Endothelial cell of umbilical vein (primary cell): ENCODE data around the gene KIAA0753. TPM values are rescaled to one million over a fixed set of nuclear protein-coding genes. Genes with fewer than 3 reads are reported as not detected.
"Not testable (repeated sequence)": the region's sequence is repeated elsewhere in the genome, so short reads cannot be mapped to it uniquely, and the experiment has no call there.

Experiments
- BruUV-seq: library from RNA; stranded (reverse); fragments of 400-500 nt; replicated peaks from 2 replicates; lab custom pipeline; 2021; lab: Mats Ljungman, UMichigan
- CTCF ChIA-PET: fragments of 300-600, 350-600 bp; sonication (Branson Sonifier 250); formaldehyde crosslinking; loops from one replicate; lab custom pipeline; 2021; ENCODE audit warnings: antibody characterized with exemption, inconsistent platforms; lab: Charles Lee
- POLR2A ChIA-PET: fragments of 300-600, 350-600 bp; sonication (Branson Sonifier 250); formaldehyde crosslinking; loops from one replicate; lab custom pipeline; 2021; ENCODE audit warnings: antibody characterized with exemption, inconsistent platforms; lab: Charles Lee
- DNase-seq: peaks from one replicate; pipeline ENCODE4 v3.0.0-alpha.2; 2011; ENCODE audit warnings: low read depth, low spot score
- FAIRE-seq: peaks from 2 replicates; lab custom pipeline; 2011; peaks lifted over from hg19 to GRCh38; lab: Jason Lieb, UNC
- H2AFZ ChIP-seq: 2 replicates; pipeline ENCODE4 v1.6.0; 2012; ENCODE audit warnings: low read depth, low read length, control low read depth, inconsistent platforms
- H3K27ac ChIP-seq: 2 replicates; pipeline ENCODE4 v1.5.1; 2011; ENCODE audit warnings: low read depth, mild to moderate bottlenecking, control low read depth, low read length, moderate library complexity; ENCODE audit not compliant: insufficient read depth
- H3K27me3 ChIP-seq, 2 experiments: 2 replicates each; pipeline versions ENCODE4 v1.6.0 to v1.6.1; 2011; ENCODE audit warnings: low read length in 2 of 2, mixed read lengths in 1 of 2; ENCODE audit not compliant: control insufficient read depth in 2 of 2, insufficient read depth in 2 of 2
- H3K36me3 ChIP-seq, 2 experiments: 2 replicates in 1 of 2; 3 replicates in 1 of 2; pipeline ENCODE4 v1.5.1; 2011; ENCODE audit warnings: low read length in 2 of 2, mild to moderate bottlenecking in 1 of 2, moderate library complexity in 1 of 2; ENCODE audit not compliant: control insufficient read depth in 2 of 2, insufficient read depth in 2 of 2; ENCODE audit errors: extremely low read depth in 1 of 2
- H3K4me1 ChIP-seq: 3 replicates; pipeline ENCODE4 v1.5.1; 2011; ENCODE audit warnings: mild to moderate bottlenecking, low read length; ENCODE audit not compliant: control insufficient read depth, insufficient read depth; ENCODE audit errors: extremely low read depth
- H3K4me2 ChIP-seq: 2 replicates; pipeline ENCODE4 v1.6.1; 2011; ENCODE audit warnings: low read length, control low read depth, mixed read lengths; ENCODE audit not compliant: insufficient read depth
- H3K4me3 ChIP-seq, 3 experiments: fragments of 200-600 bp in 1 of 3; sonication (generic), shearing (Covaris generic) in 1 of 3; replicated peaks in 1 of 3; 2 replicates each; pipeline ENCODE4 v1.5.1; 2011 to 2016; ENCODE audit warnings: control low read depth in 3 of 3, low read length in 3 of 3, mild to moderate bottlenecking in 2 of 3, inconsistent platforms in 1 of 3, low read depth in 1 of 3, moderate library complexity in 1 of 3; ENCODE audit not compliant: insufficient read depth in 1 of 3
- H3K79me2 ChIP-seq: 2 replicates; pipeline ENCODE4 v1.6.0; 2012; ENCODE audit warnings: low read length, inconsistent platforms; ENCODE audit not compliant: control insufficient read depth, insufficient read depth
- H3K9ac ChIP-seq: replicated peaks from 2 replicates; pipeline ENCODE3; 2011; ENCODE audit warnings: low read length, control low read depth; ENCODE audit not compliant: insufficient read depth; ENCODE audit errors: extremely low read depth
- H3K9me1 ChIP-seq: replicated peaks from 3 replicates; pipeline ENCODE4 v1.6.0; 2011; ENCODE audit warnings: mild to moderate bottlenecking, low read length; ENCODE audit not compliant: control insufficient read depth, insufficient read depth; ENCODE audit errors: extremely low read depth
- H3K9me3 ChIP-seq: replicated peaks from 2 replicates; pipeline ENCODE4 v1.5.1; 2012; ENCODE audit warnings: low read length, inconsistent platforms; ENCODE audit not compliant: control insufficient read depth, insufficient read depth
- H4K20me1 ChIP-seq: replicated peaks from 2 replicates; pipeline ENCODE3; 2011; ENCODE audit warnings: mild to moderate bottlenecking, low read length; ENCODE audit not compliant: control insufficient read depth, insufficient read depth; ENCODE audit errors: extremely low read depth
- EZH2 ChIP-seq: IDR thresholded peaks from 2 replicates; pipeline ENCODE4 v1.6.1; 2012; ENCODE audit warnings: borderline replicate concordance, low read depth, mild to moderate bottlenecking, moderate library complexity, low read length, inconsistent platforms; ENCODE audit not compliant: severe bottlenecking
- FOS ChIP-seq: IDR thresholded peaks from 2 replicates; pipeline ENCODE4 v1.6.1; 2011; ENCODE audit warnings: mild to moderate bottlenecking, low read length, moderate library complexity, borderline replicate concordance; ENCODE audit not compliant: insufficient read depth
- GATA2 ChIP-seq: IDR thresholded peaks from 2 replicates; pipeline ENCODE4 v1.7.0; 2011; ENCODE audit warnings: low read depth, mild to moderate bottlenecking, moderate library complexity, mixed read lengths, low read length; ENCODE audit not compliant: insufficient read length, insufficient read depth
- JUN ChIP-seq: IDR thresholded peaks from 2 replicates; pipeline ENCODE4 v1.6.1; 2011; ENCODE audit warnings: borderline replicate concordance, low read depth; ENCODE audit not compliant: insufficient read length, insufficient read depth
- MYC ChIP-seq: IDR thresholded peaks from one replicate; pipeline ENCODE4 v1.6.1; 2011; ENCODE audit warnings: mild to moderate bottlenecking, low read depth, low read length
- POLR2A ChIP-seq: IDR thresholded peaks from 2 replicates; pipeline ENCODE4 v1.6.1; 2012; ENCODE audit warnings: low read depth, mild to moderate bottlenecking, control low read depth, low read length
- POLR2AphosphoS5 ChIP-seq: IDR thresholded peaks from 2 replicates; pipeline ENCODE4 v1.6.1; 2012; ENCODE audit warnings: low read depth, mild to moderate bottlenecking, control low read depth, low read length, moderate library complexity; ENCODE audit not compliant: insufficient read depth
- dilution Hi-C: fragments of 300-500 bp; cut with MboI; formaldehyde crosslinking; loops from one replicate; pipeline ENCODE4 v1.15.0; 2019; ENCODE audit warnings: low sequenced_read_pairs; ENCODE audit not compliant: extremely low pct_ligation_motif_present
- intact Hi-C: fragments of 100-400 bp; cut with micrococcal nuclease; formaldehyde crosslinking; loops from one replicate; pipeline ENCODE4 v1.10.0; 2022
- polyA plus RNA-seq, 4 experiments: library from polyadenylated mRNA; depleted of rRNA in 3 of 4; stranded (reverse) in 3 of 4; unstranded in 1 of 4; fragments of >200 nt; gene quantifications; 2 replicates each; pipeline versions ENCODE4 v1.2.1 to v1.2.3, GENCODE V29; 2011 to 2012; ENCODE audit warnings: missing spikeins in 1 of 4
- total RNA-seq: library from RNA; stranded (reverse); gene quantifications from 2 replicates; pipeline ENCODE4 v1.2.3, GENCODE V29; 2021
- TF ChIP-seq, protein P1 (sequence below): IDR thresholded peaks from 2 replicates; pipeline ENCODE4 v1.6.1; 2011; ENCODE audit not compliant: insufficient read depth, insufficient read length
- TF ChIP-seq, protein P2 (sequence below), 2 donors: IDR thresholded peaks; 1 replicate in 1 of 2; 2 replicates in 1 of 2; pipeline ENCODE4 v1.5.1; 2011; ENCODE audit warnings: low read length in 2 of 2, mild to moderate bottlenecking in 2 of 2, moderate library complexity in 2 of 2, control low read depth in 1 of 2, inconsistent platforms in 1 of 2, low read depth in 1 of 2; ENCODE audit not compliant: insufficient read depth in 1 of 2; ENCODE audit errors: extremely low read depth in 1 of 2

KIAA0753 gene
- total and polyA plus RNA-seq, 2 donors (not counting 3 experiments of a cell fraction or from before 2014, with no cell fraction given) = 5.3 to 23.9 TPM

DNA sequence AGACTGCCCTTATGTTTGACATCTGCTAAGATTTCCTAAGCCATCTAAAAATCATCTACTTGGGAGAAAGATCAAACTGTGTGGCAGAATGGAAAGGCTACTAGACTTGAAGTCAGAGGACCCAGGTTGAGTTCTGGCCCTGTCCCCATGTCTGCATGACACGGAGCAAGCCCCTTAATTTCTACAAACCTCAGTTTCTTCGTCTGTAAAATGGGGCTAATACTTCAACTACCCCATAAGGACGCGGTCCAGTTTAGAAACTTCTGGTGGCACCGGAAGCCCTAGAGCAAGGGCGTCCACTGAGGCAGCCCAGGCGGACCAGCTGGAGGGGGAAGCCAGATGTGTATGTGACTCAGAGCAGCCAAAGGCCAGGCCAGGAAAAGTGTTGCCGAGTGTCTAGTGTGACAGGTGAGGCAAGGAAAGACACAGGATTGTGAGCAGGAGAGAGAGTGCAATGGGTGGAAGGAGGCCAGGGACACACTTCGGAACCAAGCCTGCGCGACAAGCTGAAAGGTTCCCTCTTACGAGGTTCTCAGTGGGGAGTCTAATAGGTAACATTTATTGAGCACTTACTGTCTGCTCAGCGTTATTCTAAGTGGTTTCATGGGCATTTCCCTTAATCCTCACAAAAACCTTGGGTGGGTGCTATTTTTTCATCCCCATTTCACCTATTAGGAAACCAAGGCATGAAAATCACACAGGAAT lies 66.4 kb downstream of the KIAA0753 start:
- FAIRE-seq (no peak), DNase-seq (no peak)
- TF ChIP-seq FOS (no peak), JUN (no peak), EZH2 (no peak), POLR2AphosphoS5 (no peak), POLR2A (no peak), MYC (no peak), GATA2 (no peak)
- TF ChIP-seq, protein P1, sequence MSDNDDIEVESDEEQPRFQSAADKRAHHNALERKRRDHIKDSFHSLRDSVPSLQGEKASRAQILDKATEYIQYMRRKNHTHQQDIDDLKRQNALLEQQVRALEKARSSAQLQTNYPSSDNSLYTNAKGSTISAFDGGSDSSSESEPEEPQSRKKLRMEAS = no peak
- TF ChIP-seq, protein P2, sequence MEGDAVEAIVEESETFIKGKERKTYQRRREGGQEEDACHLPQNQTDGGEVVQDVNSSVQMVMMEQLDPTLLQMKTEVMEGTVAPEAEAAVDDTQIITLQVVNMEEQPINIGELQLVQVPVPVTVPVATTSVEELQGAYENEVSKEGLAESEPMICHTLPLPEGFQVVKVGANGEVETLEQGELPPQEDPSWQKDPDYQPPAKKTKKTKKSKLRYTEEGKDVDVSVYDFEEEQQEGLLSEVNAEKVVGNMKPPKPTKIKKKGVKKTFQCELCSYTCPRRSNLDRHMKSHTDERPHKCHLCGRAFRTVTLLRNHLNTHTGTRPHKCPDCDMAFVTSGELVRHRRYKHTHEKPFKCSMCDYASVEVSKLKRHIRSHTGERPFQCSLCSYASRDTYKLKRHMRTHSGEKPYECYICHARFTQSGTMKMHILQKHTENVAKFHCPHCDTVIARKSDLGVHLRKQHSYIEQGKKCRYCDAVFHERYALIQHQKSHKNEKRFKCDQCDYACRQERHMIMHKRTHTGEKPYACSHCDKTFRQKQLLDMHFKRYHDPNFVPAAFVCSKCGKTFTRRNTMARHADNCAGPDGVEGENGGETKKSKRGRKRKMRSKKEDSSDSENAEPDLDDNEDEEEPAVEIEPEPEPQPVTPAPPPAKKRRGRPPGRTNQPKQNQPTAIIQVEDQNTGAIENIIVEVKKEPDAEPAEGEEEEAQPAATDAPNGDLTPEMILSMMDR (IDR thresholded peaks at IDR 0.05; ENCODE audit: extremely low read depth in 1 of 2, insufficient read depth in 1 of 2, low read depth in 1 of 2, low read length in 2 of 2) = no peak
- no peaks in the 10 kb centered on the region for H4K20me1 ChIP-seq
- H3K9ac ChIP-seq = no peak overlapping the region
- no peak overlapping the region for H3K4me3 ChIP-seq
- intact Hi-C loops = no loop called here
- peaks cover 2 to 3% of the 10 kb centered on the region in 2 experiments for H3K36me3 ChIP-seq
- H3K27me3 ChIP-seq = no peaks in the 10 kb centered on the region
- H3K4me2 ChIP-seq = no peak overlapping the region
- H3K27ac ChIP-seq = no peak overlapping the region
- dilution Hi-C loops = no loop called here
- H3K9me1 ChIP-seq = no peaks in the 10 kb centered on the region
- no TSS peak for BruUV-seq
- no peak overlapping the region for H2AFZ ChIP-seq
- H3K4me1 ChIP-seq = peaks cover 14% of the 10 kb centered on the region
- H3K9me3 ChIP-seq = no peaks in the 10 kb centered on the region
- ChIA-PET CTCF (interaction anchor here (1.0 to 5.9 kb wide), 7 partner anchors 8 to 101 kb away, joined by 3 to 77 read pairs (median 3); no protein-coding TSS in a partner anchor), POLR2A (no interaction called here)
- H3K79me2 ChIP-seq = no peaks in the 10 kb centered on the region

DNA sequence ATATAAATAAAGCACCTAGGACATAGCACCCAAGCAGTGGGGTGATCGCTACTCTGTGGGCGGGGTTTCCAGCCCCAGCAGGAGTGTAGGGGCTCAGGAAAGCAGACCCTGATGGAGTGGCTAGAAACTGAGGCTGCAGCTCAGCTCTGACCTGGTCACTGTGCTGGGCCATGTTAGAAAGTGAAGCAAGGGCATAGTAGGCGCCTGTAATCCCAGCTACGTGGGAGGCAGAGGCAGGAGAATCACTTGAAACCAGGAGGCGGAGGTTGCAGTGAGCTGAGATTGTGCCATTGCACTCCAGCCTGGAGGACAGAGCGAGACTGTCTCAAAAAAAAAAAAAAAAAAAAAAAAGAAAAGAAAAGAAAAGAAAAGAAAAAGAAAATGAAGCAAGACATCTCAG lies 67.0 kb downstream of the KIAA0753 start:
- H3K79me2 ChIP-seq, intact Hi-C loops, H3K4me3 ChIP-seq, FAIRE-seq, dilution Hi-C loops, H3K4me2 ChIP-seq, BruUV-seq, H3K36me3 ChIP-seq, H3K27ac ChIP-seq, H3K9me1 ChIP-seq, H3K9me3 ChIP-seq, H3K27me3 ChIP-seq, H2AFZ ChIP-seq, POLR2A ChIA-PET, DNase-seq, H4K20me1 ChIP-seq, H3K9ac ChIP-seq: not testable (repeated sequence)
- H3K4me1 ChIP-seq = peaks cover 14% of the 10 kb centered on the region
- CTCF ChIA-PET = interaction anchor here (5.9 kb wide), 1 partner anchor 100 kb away, joined by 77 read pairs; no protein-coding TSS in a partner anchor
